T1000 (cell line): Measurements from ENCODE around the gene NPFFR1.
"Not testable (repeated sequence)": the region's sequence is repeated elsewhere in the genome, so short reads cannot be mapped to it uniquely, and the experiment has no call there.

ENCODE experiments used
- DNase-seq: peaks from one replicate; lab custom pipeline; 2025; ENCODE audit warnings: mixed read lengths; lab: John Stamatoyannopoulos, UW

The NPFFR1 gene

GRCh38 chr10:70285476-70285831, 1.6 kb upstream of the NPFFR1 start:
- DNase-seq: no peak

GRCh38 chr10:70284542-70285475, 1.0 kb upstream of the NPFFR1 start:
- no peak for DNase-seq

DNA sequence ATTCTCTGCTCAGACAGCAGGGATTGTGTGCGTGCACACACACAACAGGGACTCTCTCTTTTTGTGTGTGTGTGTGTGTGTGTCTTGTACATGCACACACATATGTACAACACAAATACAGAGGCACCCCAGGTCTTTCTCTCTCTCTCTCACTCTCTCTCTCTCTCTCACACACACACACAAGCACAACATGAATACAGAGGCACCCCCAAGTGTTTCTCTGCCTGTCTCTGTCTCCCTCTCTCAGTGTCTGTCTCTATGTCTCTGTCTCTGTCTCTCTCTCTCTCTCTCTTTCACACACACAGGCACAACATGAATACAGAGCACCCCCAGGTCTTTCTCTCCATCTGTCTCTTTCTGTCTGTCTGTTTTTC, 746 bp downstream of the NPFFR1 start:
- no peak for DNase-seq

DNA sequence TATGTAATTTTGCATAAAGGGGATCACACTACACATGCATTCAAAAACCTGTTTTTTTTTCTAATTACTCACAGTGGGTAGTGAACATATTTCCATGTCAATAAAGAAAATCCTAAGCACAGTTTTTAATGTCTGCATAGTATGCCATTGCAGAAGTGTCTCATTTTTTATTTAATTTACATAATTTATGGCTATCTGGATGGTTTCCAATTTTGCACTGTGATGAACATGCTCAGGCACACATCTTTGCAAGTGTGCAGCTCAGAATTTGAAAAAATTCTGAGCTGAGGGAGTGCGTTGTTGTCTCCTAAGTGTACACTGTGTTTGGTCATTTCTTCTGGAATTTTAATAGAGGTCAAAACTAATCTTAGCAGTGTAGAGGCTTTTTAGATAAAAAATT, 2.2 kb downstream of the NPFFR1 start:
- DNase-seq: no peak

- DNase-seq: no peak
Observed at GRCh38 chr10:70280099-70280498, 3.7 kb downstream of the NPFFR1 start.

DNA sequence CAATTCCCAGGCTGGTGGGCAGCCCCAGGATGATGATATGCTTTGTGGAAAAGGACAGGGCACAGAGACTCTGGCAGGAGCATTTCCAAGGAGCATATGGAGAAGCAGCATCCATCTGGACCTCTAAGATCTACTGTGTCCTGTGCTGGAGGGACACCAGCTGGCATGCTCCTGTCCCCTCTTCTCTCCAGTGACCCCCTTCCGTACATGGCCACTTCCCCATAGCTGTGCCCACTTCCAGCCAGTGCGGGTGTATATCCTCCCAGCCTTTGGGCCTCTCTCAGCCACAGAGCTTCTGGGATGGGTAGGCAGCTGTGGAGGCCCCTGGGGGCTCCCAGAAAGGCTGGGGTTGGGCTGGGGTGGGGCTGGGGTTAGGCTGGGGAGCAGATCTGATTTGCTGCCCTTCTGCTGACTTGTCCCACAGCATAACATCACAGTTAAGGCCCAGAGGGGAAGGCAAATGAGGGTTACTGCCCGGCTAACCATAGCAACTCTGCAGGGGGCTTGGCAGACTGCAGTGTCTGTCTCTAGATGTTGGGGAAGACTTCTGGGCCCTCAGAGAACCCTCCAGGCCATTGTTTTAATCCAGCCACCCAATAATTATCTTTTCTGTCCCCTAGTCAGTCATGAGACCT, 6.3 kb downstream of the NPFFR1 start:
- DNase-seq: no peak

DNA sequence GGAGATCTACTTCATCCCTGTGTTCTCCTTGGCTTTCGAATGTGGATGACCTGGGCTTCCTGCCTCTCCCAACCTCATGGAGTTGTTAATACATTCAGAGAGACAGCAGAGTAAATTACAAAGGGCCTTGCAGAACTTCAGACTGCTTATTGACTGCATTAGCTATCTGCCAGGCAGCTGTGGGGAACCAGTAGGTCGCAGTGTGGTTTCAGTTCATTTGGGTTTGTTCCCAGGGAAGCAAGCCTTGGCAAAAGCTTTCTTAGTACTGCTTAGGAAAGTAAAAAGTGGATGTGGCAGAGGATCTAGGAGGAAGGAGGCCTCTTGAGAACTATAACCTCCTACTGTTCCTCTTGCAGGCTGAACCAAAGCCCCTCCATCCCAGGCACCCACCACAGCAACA, 9.2 kb downstream of the NPFFR1 start:
- no peak for DNase-seq

- no peak for DNase-seq
Observed at GRCh38 chr10:70272925-70273316, 10.9 kb downstream of the NPFFR1 start.

DNA sequence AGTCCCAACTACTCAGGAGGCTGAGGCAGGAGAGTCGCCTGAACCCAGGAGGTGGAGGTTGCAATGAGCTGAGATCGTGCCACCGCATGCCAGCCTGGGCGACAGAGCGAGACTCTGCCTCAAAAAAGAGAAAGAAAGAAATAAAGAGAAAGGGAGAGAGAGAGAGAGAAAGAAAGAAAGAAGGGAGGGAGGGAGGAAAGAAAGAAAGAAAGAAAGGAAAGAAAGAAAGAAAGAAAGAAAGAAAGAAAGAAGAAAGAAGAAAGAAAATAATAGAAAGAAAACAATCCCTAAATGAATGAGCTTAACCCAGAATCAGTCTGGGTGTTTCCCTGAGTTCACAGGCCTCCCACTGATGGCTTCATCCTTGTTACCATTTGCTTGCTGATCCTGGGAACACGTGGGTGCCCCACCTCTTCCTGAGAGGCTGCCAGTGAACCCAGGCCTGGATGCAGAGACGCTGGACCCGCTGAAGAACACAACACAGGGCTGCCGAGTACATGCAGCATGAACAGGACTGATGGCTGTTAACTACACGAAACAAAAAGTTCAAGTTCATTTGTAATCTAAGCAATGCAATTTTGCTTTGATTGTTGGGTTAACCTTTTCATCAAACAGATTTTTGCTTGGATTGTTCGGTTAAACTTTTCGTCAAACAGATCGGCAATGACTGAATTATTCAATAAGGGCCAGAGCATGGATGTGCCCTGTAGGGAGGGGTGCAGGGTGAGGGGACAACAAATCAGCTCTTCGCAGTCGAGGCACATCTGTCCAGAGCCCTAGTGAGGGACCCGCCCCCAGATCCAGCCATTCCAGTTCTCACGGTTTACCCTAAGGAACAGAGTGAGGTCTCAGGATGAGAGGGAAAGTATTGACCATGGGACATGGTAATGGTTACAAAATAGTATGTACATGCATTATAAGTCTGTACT, 11.5 kb downstream of the NPFFR1 start:
- DNase-seq: no peak

DNA sequence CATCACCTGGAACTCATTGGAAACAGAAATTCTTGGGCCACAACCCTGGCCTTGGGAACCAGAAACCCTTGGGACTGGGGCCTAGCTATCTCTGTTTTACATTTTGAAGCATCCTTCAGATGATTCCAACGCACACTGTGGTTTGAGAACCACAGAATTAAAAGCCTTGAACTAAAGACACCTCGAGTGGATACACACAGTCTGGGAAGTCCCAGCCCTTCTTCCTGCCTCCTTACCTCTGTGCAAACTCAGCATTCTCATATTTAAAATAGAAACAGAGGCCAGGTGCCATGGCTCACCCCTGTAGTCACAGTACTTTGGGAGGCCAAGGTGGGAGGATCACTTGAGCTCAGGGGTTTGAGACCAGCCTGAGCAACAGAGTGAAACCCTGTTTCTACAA, 12.9 kb downstream of the NPFFR1 start:
- DNase-seq: no peak

GRCh38 chr10:70269741-70270140, 14.1 kb downstream of the NPFFR1 start:
- DNase-seq: no peak

DNA sequence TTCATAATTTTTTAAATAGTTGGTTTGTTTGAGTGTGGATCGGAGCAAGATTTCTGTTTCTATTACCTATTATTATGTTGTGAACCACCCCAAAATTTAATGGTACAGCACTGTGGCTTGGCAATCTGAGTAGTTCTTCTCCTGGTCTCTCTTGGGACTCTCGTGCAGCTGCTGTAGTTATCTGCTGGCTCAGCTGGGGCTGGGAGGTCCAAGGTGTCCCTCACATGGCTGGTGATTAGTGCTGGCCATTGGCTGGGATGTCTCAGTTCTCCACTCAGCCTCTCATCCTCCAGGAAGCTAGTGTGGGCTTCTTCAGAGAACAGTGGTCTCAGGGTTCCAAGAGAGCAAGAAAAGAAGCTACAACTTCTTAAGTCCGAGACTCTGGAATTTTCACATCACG, 15.4 kb downstream of the NPFFR1 start:
- no peak for DNase-seq

DNA sequence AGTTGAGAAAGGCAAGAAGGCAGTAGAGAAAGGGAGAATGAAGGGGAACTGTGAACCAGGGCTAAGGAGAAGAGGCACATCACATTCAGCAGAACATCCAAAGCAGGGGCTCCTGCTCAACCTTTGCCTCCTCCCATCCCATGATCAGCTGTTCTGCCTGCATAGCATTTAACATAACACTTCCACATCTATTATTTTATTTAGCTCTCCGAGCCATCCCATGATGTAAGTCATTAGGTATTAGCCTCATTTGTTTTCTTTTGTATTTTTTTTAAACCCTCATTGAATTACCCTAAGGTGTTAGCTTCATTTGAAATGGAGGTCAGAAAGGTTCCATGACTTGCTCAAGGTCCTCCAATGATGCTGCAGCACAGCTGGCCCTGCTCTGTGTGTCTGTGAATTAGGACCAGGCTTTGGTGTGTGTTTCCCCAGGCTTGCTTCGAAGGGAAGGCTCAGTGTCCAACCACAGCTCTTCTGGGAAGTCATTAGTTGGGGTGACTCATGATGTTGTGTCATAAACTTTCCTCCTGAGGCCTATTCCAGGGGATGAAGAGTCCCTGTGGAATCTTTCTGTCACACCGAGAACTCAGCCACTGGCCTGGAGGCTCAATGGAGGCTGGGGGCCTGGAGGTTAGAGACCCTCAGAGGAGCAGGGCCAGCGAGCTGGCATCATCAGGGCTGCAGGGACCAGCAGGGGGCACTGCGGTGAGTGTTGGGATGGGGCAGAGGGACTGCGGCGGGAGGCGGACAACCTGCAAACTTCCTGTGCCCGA, 16.5 kb downstream of the NPFFR1 start:
- peak; percentile 83 for DNase-seq

DNA sequence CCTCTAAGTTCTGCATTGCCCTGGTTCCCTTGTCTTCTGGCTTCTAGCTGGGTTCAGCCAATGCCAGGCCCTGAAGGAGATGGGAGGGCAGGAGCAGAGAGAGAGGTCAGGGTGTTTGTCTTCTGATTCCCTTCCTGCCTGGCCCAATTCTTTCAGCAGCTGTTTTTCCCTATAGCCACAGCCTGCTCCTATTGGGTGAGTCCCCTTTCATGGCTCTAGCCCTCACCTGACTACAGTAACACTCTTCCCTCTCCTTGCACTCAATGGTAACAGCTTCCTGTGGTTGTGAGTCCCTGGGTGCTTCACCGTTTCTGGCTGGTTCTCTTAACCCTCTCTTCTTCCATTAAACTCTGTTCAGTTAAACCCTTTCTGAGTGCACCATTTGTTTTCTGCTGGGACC, 17.1 kb downstream of the NPFFR1 start:
- DNase-seq: no peak

GRCh38 chr10:70266056-70266455, 17.7 kb downstream of the NPFFR1 start:
- no peak for DNase-seq

- DNase-seq: no peak
Observed at GRCh38 chr10:70265032-70265689, 18.6 kb downstream of the NPFFR1 start.

DNA sequence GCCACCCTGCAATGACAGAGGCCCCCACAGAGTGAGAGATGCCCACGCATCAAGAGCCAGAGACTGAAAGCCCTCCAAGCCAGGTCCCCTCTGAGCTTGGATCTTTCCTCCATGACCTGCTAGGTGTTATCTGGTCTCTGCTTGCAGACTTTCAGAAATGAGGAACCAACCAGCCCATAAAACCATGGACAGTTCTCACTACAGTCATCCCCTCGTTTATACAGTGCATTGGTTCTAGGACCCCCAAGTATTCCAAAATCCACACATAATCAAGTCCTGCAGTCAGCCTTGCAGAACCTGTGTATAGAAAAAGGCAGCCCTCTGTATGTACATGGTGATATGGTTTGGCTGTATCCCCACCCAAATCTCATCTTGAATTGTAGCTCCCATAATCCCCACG, 23.1 kb downstream of the NPFFR1 start:
- DNase-seq: no peak

DNA sequence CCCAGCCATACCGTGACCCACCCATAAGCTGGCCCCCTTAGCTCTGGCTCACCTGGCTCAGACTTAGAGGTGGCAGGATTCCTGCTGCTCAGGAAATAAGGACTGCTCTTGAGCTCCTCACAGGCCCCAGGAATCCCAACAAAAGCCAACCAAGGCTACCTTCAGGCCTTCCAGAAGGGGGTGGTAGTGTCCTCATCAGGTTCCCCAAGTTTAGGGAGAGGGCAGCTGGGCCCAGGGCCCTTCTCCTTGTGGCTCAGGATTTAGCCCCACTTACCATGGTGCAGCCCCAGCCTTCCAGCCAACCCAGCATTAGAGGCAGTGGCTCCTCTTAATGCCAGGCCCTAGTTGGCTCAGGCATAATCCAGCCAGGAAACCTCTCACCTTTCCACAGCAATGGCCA, 23.5 kb downstream of the NPFFR1 start:
- no peak for DNase-seq

DNA sequence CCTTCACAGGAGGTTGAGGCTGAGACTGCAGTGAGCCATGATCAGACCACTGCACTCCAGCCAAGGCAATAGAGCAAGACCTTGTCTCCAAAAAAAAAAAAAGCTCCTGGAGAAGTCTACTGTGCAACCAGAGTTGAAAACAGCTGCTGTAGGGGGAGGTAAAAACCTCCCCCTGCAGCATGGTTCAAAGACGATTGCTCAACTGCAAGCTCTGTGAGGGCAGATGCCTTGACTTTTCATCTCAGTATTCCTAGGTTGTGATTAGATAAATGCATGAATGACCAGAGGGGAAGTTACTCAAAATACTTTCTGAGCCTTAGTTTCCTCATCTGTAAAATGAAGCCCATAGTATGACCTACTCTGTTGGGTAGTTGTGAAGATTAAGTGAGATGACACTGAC, 25.6 kb downstream of the NPFFR1 start:
- no peak for DNase-seq

DNA sequence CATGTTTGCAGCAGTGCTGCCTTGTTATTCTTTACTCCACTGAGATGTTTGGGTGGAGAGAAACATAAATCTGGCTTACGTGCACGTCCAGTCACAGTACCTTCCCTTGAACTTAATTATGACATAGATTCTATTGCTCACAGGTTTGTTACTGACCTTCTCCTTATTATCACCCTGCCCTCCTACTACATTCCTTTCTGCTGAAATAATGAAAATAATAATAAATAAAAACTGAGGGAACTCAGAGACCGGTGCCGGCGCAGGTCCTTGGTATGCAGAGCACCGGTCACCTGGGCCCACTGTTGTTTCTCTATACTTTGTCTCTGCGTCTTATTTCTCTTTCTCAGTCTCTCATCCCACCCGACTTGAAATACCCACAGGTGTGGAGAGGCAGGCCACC, 26.0 kb downstream of the NPFFR1 start:
- DNase-seq: not testable (repeated sequence)

GRCh38 chr10:70256463-70256862, 27.3 kb downstream of the NPFFR1 start:
- no peak for DNase-seq
